Measurements from ENCODE around the gene ZNF831.

GRCh38 chr20:59144179-59144830 is 19.3 kb upstream of the ZNF831 start:
- TF ChIP-seq CTCF (IDR thresholded peaks at IDR 0.05 in 2 of 3, conservative IDR thresholded peaks at IDR 0.05 in 1 of 3; ENCODE audit: control insufficient read depth in 2 of 3, extremely low read depth in 1 of 3, insufficient read depth in 1 of 3, low read depth in 3 of 3, low read length in 3 of 3) (no peak), RFX5 (IDR thresholded peaks at IDR 0.05; ENCODE audit: low read depth, low read length) (no peak), BCL11A (IDR thresholded peaks at IDR 0.05; ENCODE audit: low read depth, low read length) (no peak), ZNF24 (IDR thresholded peaks at IDR 0.05) (no peak), REST (IDR thresholded peaks at IDR 0.05; ENCODE audit: low read depth, low read length) (no peak), EZH2 (IDR thresholded peaks at IDR 0.05; ENCODE audit: borderline replicate concordance, control insufficient read depth, low read depth, low read length) (no peak), CEBPB (IDR thresholded peaks at IDR 0.05; ENCODE audit: borderline replicate concordance in 1 of 2, low read depth in 2 of 2, low read length in 2 of 2) (no peak), YY1 (IDR thresholded peaks at IDR 0.05; ENCODE audit: low read depth, low read length) (no peak), ZNF384 (IDR thresholded peaks at IDR 0.05; ENCODE audit: borderline replicate concordance, low read depth, low read length) (no peak)

All from GM12878 (cell line).